ENCODE results near the gene SPATA46.

The SPATA46 gene

DNA sequence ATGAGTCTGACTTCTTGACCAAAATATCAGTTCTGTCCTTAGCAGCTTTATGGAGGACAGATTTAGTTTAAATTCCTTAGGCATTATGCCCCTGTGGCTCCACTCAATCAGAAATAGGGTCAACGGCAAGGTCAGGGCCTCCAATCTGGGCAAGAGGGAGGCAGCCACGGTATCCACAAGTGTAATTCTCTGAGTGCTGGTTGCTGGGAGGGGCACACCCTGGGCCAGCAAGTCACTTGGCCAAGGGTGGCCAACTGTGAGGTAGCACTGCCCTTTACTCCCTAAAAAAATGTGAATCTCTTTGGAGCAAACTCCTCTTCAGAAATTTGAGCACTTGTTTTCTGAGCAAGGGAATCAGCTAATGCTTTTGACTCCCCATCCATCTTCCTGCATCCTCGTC lies 12.8 kb downstream of the SPATA46 start:
- H3K36me3 ChIP-seq (ENCODE audit: control insufficient read depth in 2 of 2, insufficient read depth in 1 of 2, low read length in 2 of 2), result peaks cover 0 to 7% of the 10 kb centered on the region in 2 experiments; a peak in 1 of 3 replicates
- no peaks in the 10 kb centered on the region for H3K4me1 ChIP-seq (ENCODE audit: control insufficient read depth, insufficient read depth, low read length)
- H3K27ac ChIP-seq (ENCODE audit: extremely low read depth, low read depth, low read length), result no peak overlapping the region
- TF ChIP-seq PRDM2 (tag by site-specific recombination; IDR thresholded peaks at IDR 0.05; ENCODE audit: borderline replicate concordance) (no peak), ZNF248 (tag by site-specific recombination; IDR thresholded peaks at IDR 0.05) (no peak), ZNF202 (tag by site-specific recombination; IDR thresholded peaks at IDR 0.05; ENCODE audit: borderline replicate concordance) (no peak), BCL11B (tag by site-specific recombination; IDR thresholded peaks at IDR 0.05; ENCODE audit: low read depth) (no peak), YY2 (tag by site-specific recombination; IDR thresholded peaks at IDR 0.05) (no peak), ZSCAN5A (tag by site-specific recombination; IDR thresholded peaks at IDR 0.05) (no peak), ZNF510 (tag by site-specific recombination; IDR thresholded peaks at IDR 0.05; ENCODE audit: insufficient replicate concordance) (no peak), ZNF660 (tag by site-specific recombination; IDR thresholded peaks at IDR 0.05) (no peak), SALL2 (tag by site-specific recombination; IDR thresholded peaks at IDR 0.05; ENCODE audit: borderline replicate concordance) (no peak), ZNF138 (tag by site-specific recombination; IDR thresholded peaks at IDR 0.05; ENCODE audit: borderline replicate concordance) (no peak), ZNF211 (tag by site-specific recombination; IDR thresholded peaks at IDR 0.05; ENCODE audit: low read depth) (no peak)
- TF ChIP-seq, protein P1, sequence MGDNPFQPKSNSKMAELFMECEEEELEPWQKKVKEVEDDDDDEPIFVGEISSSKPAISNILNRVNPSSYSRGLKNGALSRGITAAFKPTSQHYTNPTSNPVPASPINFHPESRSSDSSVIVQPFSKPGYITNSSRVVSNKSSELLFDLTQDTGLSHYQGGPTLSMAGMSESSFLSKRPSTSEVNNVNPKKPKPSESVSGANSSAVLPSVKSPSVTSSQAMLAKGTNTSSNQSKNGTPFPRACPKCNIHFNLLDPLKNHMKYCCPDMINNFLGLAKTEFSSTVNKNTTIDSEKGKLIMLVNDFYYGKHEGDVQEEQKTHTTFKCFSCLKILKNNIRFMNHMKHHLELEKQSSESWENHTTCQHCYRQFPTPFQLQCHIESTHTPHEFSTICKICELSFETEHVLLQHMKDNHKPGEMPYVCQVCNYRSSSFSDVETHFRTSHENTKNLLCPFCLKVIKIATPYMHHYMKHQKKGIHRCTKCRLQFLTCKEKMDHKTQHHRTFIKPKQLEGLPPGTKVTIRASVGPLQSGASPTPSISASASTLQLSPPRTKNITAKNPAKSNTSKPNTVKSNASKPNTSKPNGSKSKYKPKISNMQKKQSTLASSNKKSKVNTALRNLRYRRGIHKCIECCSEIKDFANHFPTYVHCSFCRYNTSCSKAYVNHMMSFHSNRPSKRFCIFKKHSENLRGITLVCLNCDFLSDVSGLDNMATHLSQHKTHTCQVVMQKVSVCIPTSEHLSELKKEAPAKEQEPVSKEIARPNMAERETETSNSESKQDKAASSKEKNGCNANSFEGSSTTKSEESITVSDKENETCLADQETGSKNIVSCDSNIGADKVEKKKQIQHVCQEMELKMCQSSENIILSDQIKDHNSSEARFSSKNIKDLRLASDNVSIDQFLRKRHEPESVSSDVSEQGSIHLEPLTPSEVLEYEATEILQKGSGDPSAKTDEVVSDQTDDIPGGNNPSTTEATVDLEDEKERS (tag by site-specific recombination; IDR thresholded peaks at IDR 0.05), result no peak
- H3K4me3 ChIP-seq (ENCODE audit: low read depth, low read length), result no peak overlapping the region
- ChIA-PET CTCF (interaction anchor here (0.6 to 0.8 kb wide), 2 partner anchors 14 to 301 kb away, joined by 3 to 4 read pairs; no protein-coding TSS in a partner anchor), POLR2A (interaction anchor here (0.6 kb wide), 1 partner anchor 63 kb away, joined by 5 read pairs; no protein-coding TSS in a partner anchor)
- no peaks in the 10 kb centered on the region for H3K9me3 ChIP-seq (ENCODE audit: control insufficient read depth, insufficient read depth, low read depth, low read length)

DNA sequence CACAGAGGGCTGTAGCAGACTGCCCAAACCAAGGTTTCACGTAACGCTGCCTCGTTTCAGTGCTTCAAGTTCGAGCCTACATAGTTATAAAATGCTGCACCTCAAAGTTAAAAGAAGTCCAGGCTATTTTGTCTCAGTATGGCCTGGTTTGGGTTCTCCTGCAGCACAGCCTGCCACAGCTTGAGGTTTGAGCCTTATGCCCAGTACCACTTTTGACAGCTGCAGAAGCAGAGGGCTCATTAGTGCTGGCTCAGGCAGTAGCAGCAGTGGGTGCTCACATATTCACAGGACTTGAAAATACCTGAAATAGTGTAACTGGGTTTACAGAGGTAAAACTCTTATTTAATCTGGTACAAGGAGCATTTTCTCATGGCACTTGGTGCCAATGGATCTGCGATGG lies 15.3 kb downstream of the SPATA46 start:
- Histone ChIP-seq H3K4me1 (ENCODE audit: control insufficient read depth, insufficient read depth, low read length) (no peaks in the 10 kb centered on the region), H3K4me3 (ENCODE audit: low read depth, low read length) (no peak overlapping the region), H3K27ac (ENCODE audit: extremely low read depth, low read depth, low read length) (no peak overlapping the region), H3K9me3 (ENCODE audit: control insufficient read depth, insufficient read depth, low read depth, low read length) (no peaks in the 10 kb centered on the region), H3K36me3 (ENCODE audit: control insufficient read depth in 2 of 2, insufficient read depth in 1 of 2, low read length in 2 of 2) (peaks cover 0 to 14% of the 10 kb centered on the region in 2 experiments; a peak in 1 of 3 replicates)
- ChIA-PET POLR2A (no interaction called here), CTCF (no interaction called here)
- TF ChIP-seq ZNF10 (tag by site-specific recombination; IDR thresholded peaks at IDR 0.05), result no peak
- TF ChIP-seq ZNF510 (tag by site-specific recombination; IDR thresholded peaks at IDR 0.05; ENCODE audit: insufficient replicate concordance), result no peak
- TF ChIP-seq ZNF221 (tag by site-specific recombination; IDR thresholded peaks at IDR 0.05; ENCODE audit: borderline replicate concordance), result no peak
- no peak for TF ChIP-seq REPIN1 (tag by site-specific recombination; IDR thresholded peaks at IDR 0.05; ENCODE audit: low read depth)
- TF ChIP-seq ZNF174 (tag by site-specific recombination; IDR thresholded peaks at IDR 0.05), result no peak
- no peak for TF ChIP-seq ZNF140 (tag by site-specific recombination; IDR thresholded peaks at IDR 0.05)
- TF ChIP-seq ZNF169 (tag by site-specific recombination; IDR thresholded peaks at IDR 0.05), result no peak
- no peak for TF ChIP-seq ZNF843 (tag by site-specific recombination; IDR thresholded peaks at IDR 0.05)
- TF ChIP-seq ZNF341 (tag by site-specific recombination; IDR thresholded peaks at IDR 0.05; ENCODE audit: low read depth), result no peak
- no peak for TF ChIP-seq ZNF792 (tag by site-specific recombination; IDR thresholded peaks at IDR 0.05)
- no peak for TF ChIP-seq PATZ1 (tag by site-specific recombination; IDR thresholded peaks at IDR 0.05)

All from HEK293 (cell line).